IMR-90 (cell line): ENCODE results near the gene MID1IP1.

Source experiments
- BHLHE40 ChIP-seq: fragments of 150-350 bp; IDR thresholded peaks from 2 replicates; pipeline ENCODE4 v1.6.1; 2016; ENCODE audit warnings: mild to moderate bottlenecking, low read depth, low read length
- CEBPB ChIP-seq: IDR thresholded peaks from 2 replicates; pipeline ENCODE4 v1.6.1; 2012; ENCODE audit warnings: low read depth, low read length, improper control_type of control experiment
- FOS ChIP-seq: fragments of 150-350 bp; IDR thresholded peaks from 2 replicates; pipeline ENCODE4 v1.6.1; 2016; ENCODE audit warnings: low read depth, low read length
- MAZ ChIP-seq: IDR thresholded peaks from 2 replicates; pipeline ENCODE4 v1.6.1; 2012; ENCODE audit warnings: low read depth, mild to moderate bottlenecking, low read length, improper control_type of control experiment, moderate library complexity, borderline replicate concordance
- MXI1 ChIP-seq: IDR thresholded peaks from 2 replicates; pipeline ENCODE4 v1.6.1; 2012; ENCODE audit warnings: low read depth, mild to moderate bottlenecking, low read length, moderate library complexity, borderline replicate concordance
- POLR2A ChIP-seq: IDR thresholded peaks from 2 replicates; pipeline ENCODE4 v1.6.1; 2012; ENCODE audit warnings: mild to moderate bottlenecking, low read depth, low read length
- SMC3 ChIP-seq: fragments of 150-350 bp; IDR thresholded peaks from 2 replicates; pipeline ENCODE4 v1.6.1; 2016; ENCODE audit warnings: low read depth, mild to moderate bottlenecking, antibody characterized with exemption, low read length, moderate library complexity
- USF2 ChIP-seq: fragments of 150-350 bp; IDR thresholded peaks from 2 replicates; pipeline ENCODE4 v1.6.1; 2017; ENCODE audit warnings: mild to moderate bottlenecking, antibody characterized with exemption, low read length, low read depth
- TF ChIP-seq, protein P1 (sequence below): conservative IDR thresholded peaks from 2 replicates; pipeline ENCODE4 v1.5.1; 2012; ENCODE audit warnings: mild to moderate bottlenecking, low read depth, low read length, improper control_type of control experiment

GRCh38 chrX:38811515-38812243 is 10.4 kb downstream of the MID1IP1 start:
- TF ChIP-seq POLR2A (no peak), USF2 (no peak), MXI1 (no peak), MAZ (no peak), BHLHE40 (no peak), CEBPB (no peak), FOS (no peak), SMC3 (no peak)
- TF ChIP-seq, protein P1, sequence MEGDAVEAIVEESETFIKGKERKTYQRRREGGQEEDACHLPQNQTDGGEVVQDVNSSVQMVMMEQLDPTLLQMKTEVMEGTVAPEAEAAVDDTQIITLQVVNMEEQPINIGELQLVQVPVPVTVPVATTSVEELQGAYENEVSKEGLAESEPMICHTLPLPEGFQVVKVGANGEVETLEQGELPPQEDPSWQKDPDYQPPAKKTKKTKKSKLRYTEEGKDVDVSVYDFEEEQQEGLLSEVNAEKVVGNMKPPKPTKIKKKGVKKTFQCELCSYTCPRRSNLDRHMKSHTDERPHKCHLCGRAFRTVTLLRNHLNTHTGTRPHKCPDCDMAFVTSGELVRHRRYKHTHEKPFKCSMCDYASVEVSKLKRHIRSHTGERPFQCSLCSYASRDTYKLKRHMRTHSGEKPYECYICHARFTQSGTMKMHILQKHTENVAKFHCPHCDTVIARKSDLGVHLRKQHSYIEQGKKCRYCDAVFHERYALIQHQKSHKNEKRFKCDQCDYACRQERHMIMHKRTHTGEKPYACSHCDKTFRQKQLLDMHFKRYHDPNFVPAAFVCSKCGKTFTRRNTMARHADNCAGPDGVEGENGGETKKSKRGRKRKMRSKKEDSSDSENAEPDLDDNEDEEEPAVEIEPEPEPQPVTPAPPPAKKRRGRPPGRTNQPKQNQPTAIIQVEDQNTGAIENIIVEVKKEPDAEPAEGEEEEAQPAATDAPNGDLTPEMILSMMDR: no peak
